ENCODE data around the gene SLC38A10.
A peak's percentile ranks its signal among the peaks of the same experiment; 100 is the strongest.

Gene SLC38A10

GRCh38 chr17:81329927-81330883, 35.1 kb upstream of the SLC38A10 start:
- no peak overlapping the region for H2AFZ ChIP-seq (ENCODE audit: low read depth, low read length)
- H3K79me1 ChIP-seq (replicated peaks; ENCODE audit: low read length, poor library complexity, severe bottlenecking), result no peaks in the 10 kb centered on the region
- no peak overlapping the region for H3K23ac ChIP-seq (ENCODE audit: low read length in 2 of 2)
- no peaks in the 10 kb centered on the region for H3K9me3 ChIP-seq (ENCODE audit: control insufficient read depth, low read length)
- H4K91ac ChIP-seq (ENCODE audit: low read length), result peak overlapping the region; percentile 70
- peak overlapping the region; percentile 15 to 37 for H3K4ac ChIP-seq (ENCODE audit: low read depth in 1 of 2, low read length in 2 of 2)
- H3K36me3 ChIP-seq (ENCODE audit: control insufficient read depth in 1 of 2, insufficient read depth in 2 of 2, low read depth in 1 of 2, low read length in 2 of 2), result no peaks in the 10 kb centered on the region
- H3K4me2 ChIP-seq (ENCODE audit: low read length, poor library complexity, severe bottlenecking), result no peak overlapping the region
- H3K27me3 ChIP-seq (ENCODE audit: control insufficient read depth in 1 of 2, insufficient read depth in 1 of 2, low read length in 2 of 2), result peaks cover 41 to 43% of the 10 kb centered on the region in 2 experiments
- H3K14ac ChIP-seq (ENCODE audit: low read length in 2 of 2), result peak overlapping the region in 1 of 2 experiments; percentile 46
- peak overlapping the region; percentile 42 to 82 for H3K18ac ChIP-seq (ENCODE audit: low read depth in 1 of 2, low read length in 2 of 2)
- H2BK5ac ChIP-seq (ENCODE audit: low read depth, low read length, poor library complexity, severe bottlenecking), result no peak overlapping the region
- H4K8ac ChIP-seq (ENCODE audit: low read length), result peak overlapping the region; percentile 57
- H3K4me3 ChIP-seq (ENCODE audit: insufficient read depth in 1 of 2, low read depth in 1 of 2, low read length in 2 of 2), result no peak overlapping the region
- peak overlapping the region; percentile 68 for H2BK120ac ChIP-seq (ENCODE audit: low read depth, low read length)
- H3K9ac ChIP-seq (ENCODE audit: low read length), result no peak overlapping the region
- DNase-seq, result peak; percentile 30
- 79% methylated on average over 23 of the region's 23 CpGs for WGBS
- H3K27ac ChIP-seq (ENCODE audit: low read length, poor library complexity, severe bottlenecking), result peak overlapping the region; percentile 35
- peak overlapping the region; percentile 85 for H2BK15ac ChIP-seq (ENCODE audit: low read depth, poor library complexity, severe bottlenecking)
- peak overlapping the region; percentile 75 for H2AK5ac ChIP-seq (ENCODE audit: low read length, severe bottlenecking)
- peaks cover 47% of the 10 kb centered on the region for H3K4me1 ChIP-seq (ENCODE audit: control insufficient read depth, insufficient read depth, low read depth, low read length)
- peak overlapping the region; percentile 7 to 38 for H2BK12ac ChIP-seq (ENCODE audit: low read length in 2 of 2)

GRCh38 chr17:81328978-81329926, 34.1 kb upstream of the SLC38A10 start:
- Histone ChIP-seq H3K18ac (ENCODE audit: low read depth in 1 of 2, low read length in 2 of 2) (peak overlapping the region; percentile 78 to 85), H3K4ac (ENCODE audit: low read depth in 1 of 2, low read length in 2 of 2) (peak overlapping the region; percentile 59 to 74), H3K23ac (ENCODE audit: low read length in 2 of 2) (no peak overlapping the region), H3K9me3 (ENCODE audit: control insufficient read depth, low read length) (no peaks in the 10 kb centered on the region), H4K91ac (ENCODE audit: low read length) (peak overlapping the region; percentile 92), H4K8ac (ENCODE audit: low read length) (peak overlapping the region; percentile 96), H2BK5ac (ENCODE audit: low read depth, low read length, poor library complexity, severe bottlenecking) (peak overlapping the region; percentile 26), H2BK15ac (ENCODE audit: low read depth, poor library complexity, severe bottlenecking) (peak overlapping the region; percentile 85), H3K9ac (ENCODE audit: low read length) (peak overlapping the region; percentile 64), H3K79me1 (replicated peaks; ENCODE audit: low read length, poor library complexity, severe bottlenecking) (no peaks in the 10 kb centered on the region), H3K27ac (ENCODE audit: low read length, poor library complexity, severe bottlenecking) (peak overlapping the region; percentile 89), H3K27me3 (ENCODE audit: control insufficient read depth in 1 of 2, insufficient read depth in 1 of 2, low read length in 2 of 2) (peaks cover 33 to 37% of the 10 kb centered on the region in 2 experiments), H3K4me1 (ENCODE audit: control insufficient read depth, insufficient read depth, low read depth, low read length) (peaks cover 44% of the 10 kb centered on the region), H2AK5ac (ENCODE audit: low read length, severe bottlenecking) (peak overlapping the region; percentile 75), H3K36me3 (ENCODE audit: control insufficient read depth in 1 of 2, insufficient read depth in 2 of 2, low read depth in 1 of 2, low read length in 2 of 2) (no peaks in the 10 kb centered on the region), H3K4me3 (ENCODE audit: insufficient read depth in 1 of 2, low read depth in 1 of 2, low read length in 2 of 2) (peak overlapping the region in 1 of 2 experiments; percentile 44), H3K4me2 (ENCODE audit: low read length, poor library complexity, severe bottlenecking) (peak overlapping the region; percentile 47), H2BK12ac (ENCODE audit: low read length in 2 of 2) (peak overlapping the region; percentile 89 to 92), H2BK120ac (ENCODE audit: low read depth, low read length) (peak overlapping the region; percentile 91), H2AFZ (ENCODE audit: low read depth, low read length) (no peak overlapping the region), H3K14ac (ENCODE audit: low read length in 2 of 2) (peak overlapping the region in 1 of 2 experiments; percentile 71)
- 22% methylated on average over 15 of the region's 28 CpGs for WGBS
- DNase-seq, result peak; percentile 94

DNA sequence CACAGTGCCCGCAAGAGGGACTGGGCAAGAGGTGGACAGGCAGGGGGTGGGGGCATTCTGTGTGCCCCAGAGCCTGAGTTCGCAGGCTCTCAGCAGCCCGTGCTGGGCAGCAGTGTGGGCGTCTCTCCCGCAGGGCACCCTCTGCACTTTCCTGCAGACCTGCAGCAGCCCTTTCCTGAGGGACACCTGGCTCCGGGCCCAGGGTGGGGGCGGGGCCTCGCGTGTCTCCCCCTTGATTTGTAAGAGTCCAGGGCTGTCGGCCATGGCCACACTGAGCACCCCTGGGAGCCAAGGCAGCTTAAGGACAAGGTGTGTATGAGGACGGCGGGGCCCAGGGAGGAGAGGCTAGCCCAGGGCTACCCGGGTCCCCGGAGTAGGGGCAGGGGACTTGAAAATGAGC, 33.4 kb upstream of the SLC38A10 start:
- Histone ChIP-seq H3K9me3 (ENCODE audit: control insufficient read depth, low read length) (no peaks in the 10 kb centered on the region), H2BK120ac (ENCODE audit: low read depth, low read length) (peak overlapping the region; percentile 91), H3K9ac (ENCODE audit: low read length) (peak overlapping the region; percentile 64), H4K91ac (ENCODE audit: low read length) (peak overlapping the region; percentile 79), H2BK12ac (ENCODE audit: low read length in 2 of 2) (peak overlapping the region; percentile 59 to 89), H3K36me3 (ENCODE audit: control insufficient read depth in 1 of 2, insufficient read depth in 2 of 2, low read depth in 1 of 2, low read length in 2 of 2) (no peaks in the 10 kb centered on the region), H2BK15ac (ENCODE audit: low read depth, poor library complexity, severe bottlenecking) (no peak overlapping the region), H2AK5ac (ENCODE audit: low read length, severe bottlenecking) (peak overlapping the region; percentile 53), H3K14ac (ENCODE audit: low read length in 2 of 2) (peak overlapping the region in 1 of 2 experiments; percentile 68), H3K18ac (ENCODE audit: low read depth in 1 of 2, low read length in 2 of 2) (peak overlapping the region; percentile 85), H2AFZ (ENCODE audit: low read depth, low read length) (no peak overlapping the region), H3K4me3 (ENCODE audit: insufficient read depth in 1 of 2, low read depth in 1 of 2, low read length in 2 of 2) (peak overlapping the region in 1 of 2 experiments; percentile 15), H3K4me2 (ENCODE audit: low read length, poor library complexity, severe bottlenecking) (no peak overlapping the region), H2BK5ac (ENCODE audit: low read depth, low read length, poor library complexity, severe bottlenecking) (no peak overlapping the region), H3K27ac (ENCODE audit: low read length, poor library complexity, severe bottlenecking) (no peak overlapping the region), H3K79me1 (replicated peaks; ENCODE audit: low read length, poor library complexity, severe bottlenecking) (no peaks in the 10 kb centered on the region), H4K8ac (ENCODE audit: low read length) (peak overlapping the region; percentile 96), H3K23ac (ENCODE audit: low read length in 2 of 2) (no peak overlapping the region), H3K4me1 (ENCODE audit: control insufficient read depth, insufficient read depth, low read depth, low read length) (peaks cover 40% of the 10 kb centered on the region), H3K4ac (ENCODE audit: low read depth in 1 of 2, low read length in 2 of 2) (peak overlapping the region in 1 of 2 experiments; percentile 63), H3K27me3 (ENCODE audit: control insufficient read depth in 1 of 2, insufficient read depth in 1 of 2, low read length in 2 of 2) (peaks cover 25 to 33% of the 10 kb centered on the region in 2 experiments)
- no peak for DNase-seq
- whole genome bisulfite sequencing, result 85% methylated on average over 14 of the region's 14 CpGs
